ENCODE data around the gene IGFL4.

The IGFL4 gene

DNA sequence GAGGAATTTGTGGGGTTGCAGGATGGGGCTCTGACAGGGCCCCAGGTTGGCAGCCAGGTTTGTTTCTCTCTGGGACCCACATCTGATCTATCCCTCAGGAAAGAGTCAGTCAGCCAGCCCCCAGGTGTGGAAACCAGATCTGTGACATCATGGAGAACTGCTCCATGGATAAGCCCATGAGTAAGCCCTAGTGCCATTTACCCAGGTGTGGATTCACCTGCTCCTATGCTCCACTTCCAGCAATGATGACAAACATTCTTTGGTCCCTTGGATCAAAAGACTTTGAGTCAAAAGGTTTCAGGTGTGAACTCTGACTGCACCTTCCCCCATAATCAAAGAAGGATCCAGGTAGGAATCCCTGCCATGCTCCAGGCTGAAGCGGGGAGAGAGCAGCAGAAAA lies 26.9 kb upstream of the IGFL4 start:
- no peak overlapping the region for H2AK5ac ChIP-seq (ENCODE audit: low read length)
- no peaks in the 10 kb centered on the region for H3K79me2 ChIP-seq (ENCODE audit: control insufficient read depth, insufficient read depth, low read length, poor library complexity)
- H3K4me2 ChIP-seq (ENCODE audit: low read length), result no peak overlapping the region
- no peak overlapping the region for H2BK120ac ChIP-seq (ENCODE audit: insufficient read depth, low read length, poor library complexity)
- no peaks in the 10 kb centered on the region for H3K79me1 ChIP-seq (ENCODE audit: low read length)
- no peak overlapping the region for H2AFZ ChIP-seq (ENCODE audit: insufficient read depth, low read length, poor library complexity)
- no peak overlapping the region for H4K12ac ChIP-seq (ENCODE audit: low read depth, low read length)
- no peak overlapping the region for H2BK5ac ChIP-seq (ENCODE audit: low read depth, low read length, poor library complexity)
- DNase-seq, result peak; percentile 75 to 82
- peaks cover 2% of the 10 kb centered on the region for H3K9me3 ChIP-seq (ENCODE audit: insufficient read depth, low read depth, low read length)
- H3K9ac ChIP-seq (ENCODE audit: low read length), result no peak overlapping the region
- no peaks in the 10 kb centered on the region for H3K4me1 ChIP-seq (ENCODE audit: control insufficient read depth in 1 of 2, insufficient read depth in 2 of 2, low read length in 2 of 2)
- H2BK12ac ChIP-seq (ENCODE audit: low read length), result no peak overlapping the region
- H4K91ac ChIP-seq (ENCODE audit: low read depth, low read length), result no peak overlapping the region
- no peak overlapping the region for H3K4ac ChIP-seq (ENCODE audit: low read depth, low read length)
- WGBS (ENCODE audit: extremely low coverage, insufficient coverage, insufficient read length), result no CpG with 5 or more reads among the region's 1 CpG
- H3K4me3 ChIP-seq (ENCODE audit: low read depth, low read length), result no peak overlapping the region
- no peak overlapping the region for H3K18ac ChIP-seq (ENCODE audit: low read length)
- no peaks in the 10 kb centered on the region for H3K36me3 ChIP-seq (ENCODE audit: control insufficient read depth in 1 of 2, insufficient read depth in 2 of 2, low read length in 2 of 2)
- H3K14ac ChIP-seq (ENCODE audit: low read length), result no peak overlapping the region
- H3K23ac ChIP-seq (ENCODE audit: low read length), result no peak overlapping the region
- no peak overlapping the region for H4K8ac ChIP-seq (ENCODE audit: low read depth, low read length)
- H3K27ac ChIP-seq (ENCODE audit: low read depth, low read length), result no peak overlapping the region
- H3K27me3 ChIP-seq (ENCODE audit: insufficient read depth, low read length), result no peaks in the 10 kb centered on the region

- Histone ChIP-seq H4K91ac (ENCODE audit: low read depth, low read length) (no peak overlapping the region), H3K18ac (ENCODE audit: low read length) (no peak overlapping the region)
- no CpG with 5 or more reads among the region's 1 CpG for WGBS (ENCODE audit: extremely low coverage, insufficient coverage, insufficient read length)
These were observed 25.7 kb upstream of the IGFL4 start for GRCh38 chr19:46066471-46066870.

GRCh38 chr19:46065486-46066071 lies 24.8 kb upstream of the IGFL4 start:
- Histone ChIP-seq H3K79me1 (ENCODE audit: low read length) (no peaks in the 10 kb centered on the region), H3K18ac (ENCODE audit: low read length) (no peak overlapping the region), H4K91ac (ENCODE audit: low read depth, low read length) (no peak overlapping the region), H3K23ac (ENCODE audit: low read length) (no peak overlapping the region), H3K79me2 (ENCODE audit: control insufficient read depth, insufficient read depth, low read length, poor library complexity) (no peaks in the 10 kb centered on the region), H3K4me1 (ENCODE audit: control insufficient read depth in 1 of 2, insufficient read depth in 2 of 2, low read length in 2 of 2) (no peaks in the 10 kb centered on the region), H2BK5ac (ENCODE audit: low read depth, low read length, poor library complexity) (no peak overlapping the region), H3K9me3 (ENCODE audit: insufficient read depth, low read depth, low read length) (peaks cover 3% of the 10 kb centered on the region), H3K4me2 (ENCODE audit: low read length) (no peak overlapping the region), H3K9ac (ENCODE audit: low read length) (no peak overlapping the region), H3K4ac (ENCODE audit: low read depth, low read length) (no peak overlapping the region), H2AFZ (ENCODE audit: insufficient read depth, low read length, poor library complexity) (no peak overlapping the region), H2BK12ac (ENCODE audit: low read length) (no peak overlapping the region), H3K36me3 (ENCODE audit: control insufficient read depth in 1 of 2, insufficient read depth in 2 of 2, low read length in 2 of 2) (no peaks in the 10 kb centered on the region), H2AK5ac (ENCODE audit: low read length) (no peak overlapping the region), H3K14ac (ENCODE audit: low read length) (no peak overlapping the region), H4K8ac (ENCODE audit: low read depth, low read length) (no peak overlapping the region), H3K4me3 (ENCODE audit: low read depth, low read length) (no peak overlapping the region), H4K12ac (ENCODE audit: low read depth, low read length) (no peak overlapping the region), H2BK120ac (ENCODE audit: insufficient read depth, low read length, poor library complexity) (no peak overlapping the region), H3K27me3 (ENCODE audit: insufficient read depth, low read length) (no peaks in the 10 kb centered on the region), H3K27ac (ENCODE audit: low read depth, low read length) (no peak overlapping the region)
- peak; percentile 67 to 73 for DNase-seq
- no CpG with 5 or more reads among the region's 7 CpGs for WGBS (ENCODE audit: extremely low coverage, insufficient coverage, insufficient read length)

More at GRCh38 chr19:46066471-46066870, 25.7 kb upstream of the IGFL4 start:
- no peaks in the 10 kb centered on the region for H3K36me3 ChIP-seq (ENCODE audit: control insufficient read depth in 1 of 2, insufficient read depth in 2 of 2, low read length in 2 of 2)
- H3K4ac ChIP-seq (ENCODE audit: low read depth, low read length), result no peak overlapping the region
- no peak overlapping the region for H3K27ac ChIP-seq (ENCODE audit: low read depth, low read length)
- H3K9ac ChIP-seq (ENCODE audit: low read length), result no peak overlapping the region
- H3K27me3 ChIP-seq (ENCODE audit: insufficient read depth, low read length), result no peaks in the 10 kb centered on the region
- no peak overlapping the region for H2AK5ac ChIP-seq (ENCODE audit: low read length)
- no peaks in the 10 kb centered on the region for H3K79me1 ChIP-seq (ENCODE audit: low read length)
- H4K8ac ChIP-seq (ENCODE audit: low read depth, low read length), result no peak overlapping the region
- H2BK5ac ChIP-seq (ENCODE audit: low read depth, low read length, poor library complexity), result no peak overlapping the region
- no peak for DNase-seq
- H3K79me2 ChIP-seq (ENCODE audit: control insufficient read depth, insufficient read depth, low read length, poor library complexity), result no peaks in the 10 kb centered on the region
- no peak overlapping the region for H4K12ac ChIP-seq (ENCODE audit: low read depth, low read length)
- no peaks in the 10 kb centered on the region for H3K4me1 ChIP-seq (ENCODE audit: control insufficient read depth in 1 of 2, insufficient read depth in 2 of 2, low read length in 2 of 2)
- H3K23ac ChIP-seq (ENCODE audit: low read length), result no peak overlapping the region
- peaks cover 2% of the 10 kb centered on the region for H3K9me3 ChIP-seq (ENCODE audit: insufficient read depth, low read depth, low read length)
- no peak overlapping the region for H2AFZ ChIP-seq (ENCODE audit: insufficient read depth, low read length, poor library complexity)
- H2BK120ac ChIP-seq (ENCODE audit: insufficient read depth, low read length, poor library complexity), result no peak overlapping the region
- no peak overlapping the region for H3K14ac ChIP-seq (ENCODE audit: low read length)
- H3K4me3 ChIP-seq (ENCODE audit: low read depth, low read length), result no peak overlapping the region
- H2BK12ac ChIP-seq (ENCODE audit: low read length), result no peak overlapping the region
- no peak overlapping the region for H3K4me2 ChIP-seq (ENCODE audit: low read length)

- no peak overlapping the region for H2BK120ac ChIP-seq (ENCODE audit: insufficient read depth, low read length, poor library complexity)
- no peaks in the 10 kb centered on the region for H3K4me1 ChIP-seq (ENCODE audit: control insufficient read depth in 1 of 2, insufficient read depth in 2 of 2, low read length in 2 of 2)
- no peak overlapping the region for H3K27ac ChIP-seq (ENCODE audit: low read depth, low read length)
- DNase-seq, result no peak
- no peak overlapping the region for H4K8ac ChIP-seq (ENCODE audit: low read depth, low read length)
- H4K91ac ChIP-seq (ENCODE audit: low read depth, low read length), result no peak overlapping the region
- no peaks in the 10 kb centered on the region for H3K36me3 ChIP-seq (ENCODE audit: control insufficient read depth in 1 of 2, insufficient read depth in 2 of 2, low read length in 2 of 2)
- H3K79me1 ChIP-seq (ENCODE audit: low read length), result no peaks in the 10 kb centered on the region
- no peak overlapping the region for H3K4me2 ChIP-seq (ENCODE audit: low read length)
- H2AFZ ChIP-seq (ENCODE audit: insufficient read depth, low read length, poor library complexity), result no peak overlapping the region
- WGBS (ENCODE audit: extremely low coverage, insufficient coverage, insufficient read length), result no CpG with 5 or more reads among the region's 3 CpGs
- H3K9me3 ChIP-seq (ENCODE audit: insufficient read depth, low read depth, low read length), result peaks cover 8% of the 10 kb centered on the region
- no peak overlapping the region for H2BK12ac ChIP-seq (ENCODE audit: low read length)
- H3K4me3 ChIP-seq (ENCODE audit: low read depth, low read length), result no peak overlapping the region
- no peak overlapping the region for H3K4ac ChIP-seq (ENCODE audit: low read depth, low read length)
- H3K18ac ChIP-seq (ENCODE audit: low read length), result no peak overlapping the region
- H3K79me2 ChIP-seq (ENCODE audit: control insufficient read depth, insufficient read depth, low read length, poor library complexity), result no peaks in the 10 kb centered on the region
- H3K14ac ChIP-seq (ENCODE audit: low read length), result no peak overlapping the region
- no peak overlapping the region for H2BK5ac ChIP-seq (ENCODE audit: low read depth, low read length, poor library complexity)
- no peaks in the 10 kb centered on the region for H3K27me3 ChIP-seq (ENCODE audit: insufficient read depth, low read length)
- H3K9ac ChIP-seq (ENCODE audit: low read length), result no peak overlapping the region
- H4K12ac ChIP-seq (ENCODE audit: low read depth, low read length), result no peak overlapping the region
- no peak overlapping the region for H3K23ac ChIP-seq (ENCODE audit: low read length)
- H2AK5ac ChIP-seq (ENCODE audit: low read length), result no peak overlapping the region
These were observed 22.4 kb upstream of the IGFL4 start for GRCh38 chr19:46063201-46063600.
